ENCODE data around the gene CEP128. TPM values are rescaled to one million over a fixed set of nuclear protein-coding genes. Genes with fewer than 3 reads are reported as not detected.

CEP128 gene
- total and polyA plus RNA-seq, 2 donors from 2014 or later: 0.43 to 9.0 TPM

- H3K9me3 ChIP-seq (ENCODE audit: control insufficient read depth in 2 of 3, insufficient read depth in 1 of 3, low read length in 3 of 3): peaks cover 0 to 8% (median 0%) of the 10 kb centered on the region in 3 donors
- no peaks in the 10 kb centered on the region for H3K36me3 ChIP-seq (ENCODE audit: control insufficient read depth in 2 of 3, insufficient read depth in 3 of 3, low read length in 3 of 3)
- H3K9ac ChIP-seq (ENCODE audit: low read length in 3 of 3): no peak overlapping the region
- intact Hi-C loops (cut with DNase I): no loop called here
- no peak for TF ChIP-seq CTCF (IDR thresholded peaks at IDR 0.05; ENCODE audit: borderline replicate concordance, extremely low read depth, insufficient read depth)
- H3K4me1 ChIP-seq (ENCODE audit: control insufficient read depth in 2 of 3, insufficient read depth in 2 of 3, low read depth in 1 of 3, low read length in 3 of 3): no peaks in the 10 kb centered on the region
- no peak for FAIRE-seq
- peak in 1 of 5 donors; percentile 0 for DNase-seq
- no peak overlapping the region for H3K4me3 ChIP-seq (ENCODE audit: low read length in 3 of 3)
- no peaks in the 10 kb centered on the region for H3K27me3 ChIP-seq (ENCODE audit: control insufficient read depth, insufficient read depth, low read length)
- no peak overlapping the region for H3K27ac ChIP-seq (ENCODE audit: low read depth in 2 of 2, low read length in 2 of 2)
These were observed 78.6 kb downstream of the CEP128 start for GRCh38 chr14:80862983-80863382.

- FAIRE-seq (no peak), DNase-seq (no peak)
- Histone ChIP-seq H3K4me1 (ENCODE audit: control insufficient read depth in 2 of 3, insufficient read depth in 2 of 3, low read depth in 1 of 3, low read length in 3 of 3) (no peaks in the 10 kb centered on the region), H3K9me3 (ENCODE audit: control insufficient read depth in 2 of 3, insufficient read depth in 1 of 3, low read length in 3 of 3) (peaks cover 0 to 4% (median 0%) of the 10 kb centered on the region in 3 donors), H3K27ac (ENCODE audit: low read depth in 2 of 2, low read length in 2 of 2) (no peak overlapping the region), H3K27me3 (ENCODE audit: control insufficient read depth, insufficient read depth, low read length) (no peaks in the 10 kb centered on the region), H3K9ac (ENCODE audit: low read length in 3 of 3) (no peak overlapping the region), H3K4me3 (ENCODE audit: low read length in 3 of 3) (no peak overlapping the region), H3K36me3 (ENCODE audit: control insufficient read depth in 2 of 3, insufficient read depth in 3 of 3, low read length in 3 of 3) (no peaks in the 10 kb centered on the region)
- no peak for TF ChIP-seq CTCF (IDR thresholded peaks at IDR 0.05; ENCODE audit: borderline replicate concordance, extremely low read depth, insufficient read depth)
- intact Hi-C loops (cut with DNase I): no loop called here
These were observed 79.0 kb downstream of the CEP128 start for GRCh38 chr14:80862541-80862940.

GRCh38 chr14:80850197-80850814 is 91.2 kb downstream of the CEP128 start:
- peak; percentile 97 for FAIRE-seq
- peak; percentile 30 for TF ChIP-seq CTCF (IDR thresholded peaks at IDR 0.05; ENCODE audit: borderline replicate concordance, extremely low read depth, insufficient read depth)
- intact Hi-C loops (cut with DNase I): no loop called here
- peak in 2 of 5 donors; percentile 30 to 49 for DNase-seq
- no peak overlapping the region for H3K27ac ChIP-seq (ENCODE audit: low read depth in 2 of 2, low read length in 2 of 2)
- no peaks in the 10 kb centered on the region for H3K4me1 ChIP-seq (ENCODE audit: control insufficient read depth in 2 of 3, insufficient read depth in 2 of 3, low read depth in 1 of 3, low read length in 3 of 3)
- H3K9ac ChIP-seq (ENCODE audit: low read length in 3 of 3): no peak overlapping the region
- H3K4me3 ChIP-seq (ENCODE audit: low read length in 3 of 3): no peak overlapping the region
- H3K9me3 ChIP-seq (ENCODE audit: control insufficient read depth in 2 of 3, insufficient read depth in 1 of 3, low read length in 3 of 3): no peaks in the 10 kb centered on the region
- H3K27me3 ChIP-seq (ENCODE audit: control insufficient read depth, insufficient read depth, low read length): no peaks in the 10 kb centered on the region
- H3K36me3 ChIP-seq (ENCODE audit: control insufficient read depth in 2 of 3, insufficient read depth in 3 of 3, low read length in 3 of 3): no peaks in the 10 kb centered on the region

GRCh38 chr14:80847070-80847469 is 94.5 kb downstream of the CEP128 start:
- intact Hi-C loops (cut with DNase I): no loop called here
- Histone ChIP-seq H3K4me3 (ENCODE audit: low read length in 3 of 3) (no peak overlapping the region), H3K27me3 (ENCODE audit: control insufficient read depth, insufficient read depth, low read length) (no peaks in the 10 kb centered on the region), H3K9ac (ENCODE audit: low read length in 3 of 3) (no peak overlapping the region), H3K4me1 (ENCODE audit: control insufficient read depth in 2 of 3, insufficient read depth in 2 of 3, low read depth in 1 of 3, low read length in 3 of 3) (no peaks in the 10 kb centered on the region), H3K36me3 (ENCODE audit: control insufficient read depth in 2 of 3, insufficient read depth in 3 of 3, low read length in 3 of 3) (no peaks in the 10 kb centered on the region), H3K9me3 (ENCODE audit: control insufficient read depth in 2 of 3, insufficient read depth in 1 of 3, low read length in 3 of 3) (no peaks in the 10 kb centered on the region), H3K27ac (ENCODE audit: low read depth in 2 of 2, low read length in 2 of 2) (no peak overlapping the region)
- TF ChIP-seq CTCF (IDR thresholded peaks at IDR 0.05; ENCODE audit: borderline replicate concordance, extremely low read depth, insufficient read depth): no peak
- FAIRE-seq: no peak
- DNase-seq: no peak
